ENCODE measurements around the gene SLC22A23.

Gene SLC22A23

DNA sequence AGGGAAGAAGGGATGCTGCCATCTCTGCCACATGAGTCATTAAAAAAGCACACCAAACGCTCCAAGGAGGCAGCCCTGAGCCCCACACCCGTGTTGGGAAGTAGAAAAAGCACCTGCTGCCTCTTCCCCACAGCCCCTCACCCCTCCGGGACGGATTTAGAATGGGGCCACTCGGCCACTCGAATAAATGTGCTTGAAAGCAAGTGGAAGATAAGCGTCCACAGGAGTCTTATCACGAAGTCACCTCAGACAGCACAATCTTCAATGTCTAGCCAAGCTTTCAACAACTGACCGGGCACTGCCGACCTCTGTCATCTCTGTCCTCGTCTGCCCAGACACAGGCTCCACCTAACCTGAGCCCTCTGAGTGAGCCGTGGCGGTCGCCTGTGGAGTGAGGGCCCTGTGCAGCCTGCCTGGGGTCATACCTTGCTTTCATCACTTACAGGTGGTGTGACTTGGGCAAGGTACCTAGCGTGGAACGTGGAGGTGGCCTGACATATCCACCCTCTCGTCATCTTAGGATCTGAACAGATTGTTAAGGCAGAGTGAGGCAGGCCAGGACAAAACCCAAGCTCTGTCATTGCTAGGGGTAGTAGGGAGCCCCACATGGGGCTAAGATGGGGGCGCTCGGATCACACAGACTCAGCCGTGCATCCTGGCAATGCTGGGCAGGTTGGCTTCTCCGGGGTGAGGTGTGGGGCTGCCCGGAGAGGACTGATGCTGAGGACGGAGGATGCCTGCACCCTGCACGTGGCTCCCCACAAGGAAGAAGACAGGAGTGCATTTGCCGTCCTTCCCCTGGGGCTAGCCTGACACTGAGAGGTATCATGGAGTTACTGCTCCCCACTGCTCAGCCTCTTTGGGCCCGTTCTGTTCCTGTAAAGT is 163.3 kb downstream of the SLC22A23 start:
- TF ChIP-seq YY1 (IDR thresholded peaks at IDR 0.05; ENCODE audit: low read depth) (no peak), FOXM1 (IDR thresholded peaks at IDR 0.05; ENCODE audit: borderline replicate concordance, low read depth) (no peak), CEBPB (IDR thresholded peaks at IDR 0.05) (no peak), TEAD4 (IDR thresholded peaks at IDR 0.05) (no peak), CREB1 (IDR thresholded peaks at IDR 0.05; ENCODE audit: low read depth) (no peak), TAF1 (IDR thresholded peaks at IDR 0.05; ENCODE audit: low read depth) (no peak), EGR1 (IDR thresholded peaks at IDR 0.05) (no peak), NFIC (IDR thresholded peaks at IDR 0.05) (no peak), EP300 (IDR thresholded peaks at IDR 0.05; ENCODE audit: borderline replicate concordance) (no peak), RAD21 (IDR thresholded peaks at IDR 0.05; ENCODE audit: low read depth) (no peak), MAX (IDR thresholded peaks at IDR 0.05) (no peak), REST (IDR thresholded peaks at IDR 0.05; ENCODE audit: low read depth) (no peak), TCF12 (IDR thresholded peaks at IDR 0.05; ENCODE audit: low read depth) (no peak), ZBTB7A (IDR thresholded peaks at IDR 0.05; ENCODE audit: low read depth) (no peak)
- TF ChIP-seq, protein P1, sequence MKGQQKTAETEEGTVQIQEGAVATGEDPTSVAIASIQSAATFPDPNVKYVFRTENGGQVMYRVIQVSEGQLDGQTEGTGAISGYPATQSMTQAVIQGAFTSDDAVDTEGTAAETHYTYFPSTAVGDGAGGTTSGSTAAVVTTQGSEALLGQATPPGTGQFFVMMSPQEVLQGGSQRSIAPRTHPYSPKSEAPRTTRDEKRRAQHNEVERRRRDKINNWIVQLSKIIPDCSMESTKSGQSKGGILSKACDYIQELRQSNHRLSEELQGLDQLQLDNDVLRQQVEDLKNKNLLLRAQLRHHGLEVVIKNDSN (IDR thresholded peaks at IDR 0.05), result no peak

- TF ChIP-seq TEAD4 (IDR thresholded peaks at IDR 0.05), result no peak
- TF ChIP-seq TCF12 (IDR thresholded peaks at IDR 0.05; ENCODE audit: low read depth), result no peak
- no peak for TF ChIP-seq MAX (IDR thresholded peaks at IDR 0.05)
- TF ChIP-seq CREB1 (IDR thresholded peaks at IDR 0.05; ENCODE audit: low read depth), result no peak
- TF ChIP-seq, protein P1 (IDR thresholded peaks at IDR 0.05), result no peak
- TF ChIP-seq EGR1 (IDR thresholded peaks at IDR 0.05), result no peak
- TF ChIP-seq YY1 (IDR thresholded peaks at IDR 0.05; ENCODE audit: low read depth), result no peak
- no peak for TF ChIP-seq NFIC (IDR thresholded peaks at IDR 0.05)
- TF ChIP-seq EP300 (IDR thresholded peaks at IDR 0.05; ENCODE audit: borderline replicate concordance), result no peak
- TF ChIP-seq CEBPB (IDR thresholded peaks at IDR 0.05), result no peak
Measured at GRCh38 chr6:3292431-3293197, 164.2 kb downstream of the SLC22A23 start.

GRCh38 chr6:3291987-3292386 is 164.9 kb downstream of the SLC22A23 start:
- TF ChIP-seq EP300 (IDR thresholded peaks at IDR 0.05; ENCODE audit: borderline replicate concordance), result no peak
- TF ChIP-seq CREB1 (IDR thresholded peaks at IDR 0.05; ENCODE audit: low read depth), result no peak
- no peak for TF ChIP-seq CEBPB (IDR thresholded peaks at IDR 0.05)
- no peak for TF ChIP-seq NFIC (IDR thresholded peaks at IDR 0.05)
- no peak for TF ChIP-seq TAF1 (IDR thresholded peaks at IDR 0.05; ENCODE audit: low read depth)
- TF ChIP-seq EGR1 (IDR thresholded peaks at IDR 0.05), result no peak
- no peak for TF ChIP-seq RAD21 (IDR thresholded peaks at IDR 0.05; ENCODE audit: low read depth)
- TF ChIP-seq TCF12 (IDR thresholded peaks at IDR 0.05; ENCODE audit: low read depth), result no peak
- TF ChIP-seq TEAD4 (IDR thresholded peaks at IDR 0.05), result no peak
- no peak for TF ChIP-seq YY1 (IDR thresholded peaks at IDR 0.05; ENCODE audit: low read depth)
- TF ChIP-seq FOXM1 (IDR thresholded peaks at IDR 0.05; ENCODE audit: borderline replicate concordance, low read depth), result no peak
- TF ChIP-seq REST (IDR thresholded peaks at IDR 0.05; ENCODE audit: low read depth), result no peak

DNA sequence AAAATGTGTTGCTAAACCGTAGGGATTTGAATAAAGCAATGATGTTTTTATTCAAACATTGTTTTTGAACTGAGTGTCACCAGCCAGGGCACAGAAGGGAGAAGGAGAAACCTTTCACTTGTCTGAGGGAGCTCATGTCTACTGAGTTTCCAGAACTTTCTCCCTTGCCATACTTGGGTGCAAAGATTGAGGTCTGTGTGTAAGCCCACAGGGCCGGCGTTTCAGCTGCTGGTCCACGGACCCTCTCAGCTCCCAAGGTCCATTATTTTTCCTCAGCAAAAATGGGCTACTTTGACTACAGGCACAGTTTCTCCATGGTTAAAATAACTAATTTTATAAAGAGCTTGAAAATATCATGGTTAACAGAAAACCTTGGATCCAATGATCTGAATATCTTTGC is 165.5 kb downstream of the SLC22A23 start:
- TF ChIP-seq NFIC (IDR thresholded peaks at IDR 0.05), result no peak
- TF ChIP-seq CEBPB (IDR thresholded peaks at IDR 0.05), result no peak
- TF ChIP-seq REST (IDR thresholded peaks at IDR 0.05; ENCODE audit: low read depth), result no peak
- no peak for TF ChIP-seq TCF12 (IDR thresholded peaks at IDR 0.05; ENCODE audit: low read depth)
- TF ChIP-seq EP300 (IDR thresholded peaks at IDR 0.05; ENCODE audit: borderline replicate concordance), result no peak
- TF ChIP-seq RAD21 (IDR thresholded peaks at IDR 0.05; ENCODE audit: low read depth), result no peak
- TF ChIP-seq MAX (IDR thresholded peaks at IDR 0.05), result no peak
- TF ChIP-seq YY1 (IDR thresholded peaks at IDR 0.05; ENCODE audit: low read depth), result no peak
- no peak for TF ChIP-seq CREB1 (IDR thresholded peaks at IDR 0.05; ENCODE audit: low read depth)
- TF ChIP-seq, protein P1 (IDR thresholded peaks at IDR 0.05), result no peak
- no peak for TF ChIP-seq TEAD4 (IDR thresholded peaks at IDR 0.05)
- TF ChIP-seq ZBTB7A (IDR thresholded peaks at IDR 0.05; ENCODE audit: low read depth), result no peak
- no peak for TF ChIP-seq FOXM1 (IDR thresholded peaks at IDR 0.05; ENCODE audit: borderline replicate concordance, low read depth)
